Measurements from ENCODE around the gene COL6A5.

COL6A5 gene

GRCh38 chr3:130463221-130463620, 117.7 kb downstream of the COL6A5 start:
- H3K27me3 ChIP-seq (ENCODE audit: control insufficient read depth, insufficient read depth, low read length, poor library complexity, severe bottlenecking) = no peaks in the 10 kb centered on the region
- no peaks in the 10 kb centered on the region for H3K9me3 ChIP-seq (ENCODE audit: control insufficient read depth, low read length)
- H3K27ac ChIP-seq (ENCODE audit: insufficient read depth, low read depth, low read length, poor library complexity, severe bottlenecking) = no peak overlapping the region
- no peak overlapping the region for H3K4me3 ChIP-seq (ENCODE audit: insufficient read depth, low read depth, low read length)
- no peaks in the 10 kb centered on the region for H3K36me3 ChIP-seq (ENCODE audit: control insufficient read depth, insufficient read depth, low read length)
- WGBS, 2 experiments = 88 to 100% methylated on average over 1 of the region's 1 CpG
- no peaks in the 10 kb centered on the region for H3K4me1 ChIP-seq (ENCODE audit: control insufficient read depth, insufficient read depth, low read length)

GRCh38 chr3:130465521-130465920, 120.0 kb downstream of the COL6A5 start:
- Histone ChIP-seq H3K4me3 (ENCODE audit: insufficient read depth, low read depth, low read length) (no peak overlapping the region), H3K27ac (ENCODE audit: insufficient read depth, low read depth, low read length, poor library complexity, severe bottlenecking) (no peak overlapping the region), H3K4me1 (ENCODE audit: control insufficient read depth, insufficient read depth, low read length) (no peaks in the 10 kb centered on the region), H3K27me3 (ENCODE audit: control insufficient read depth, insufficient read depth, low read length, poor library complexity, severe bottlenecking) (no peaks in the 10 kb centered on the region), H3K9me3 (ENCODE audit: control insufficient read depth, low read length) (no peaks in the 10 kb centered on the region), H3K36me3 (ENCODE audit: control insufficient read depth, insufficient read depth, low read length) (no peaks in the 10 kb centered on the region)
- WGBS, 2 experiments = 97 to 100% methylated on average over 2 of the region's 2 CpGs

- no peak overlapping the region for H3K4me3 ChIP-seq (ENCODE audit: insufficient read depth, low read depth, low read length)
- no peaks in the 10 kb centered on the region for H3K4me1 ChIP-seq (ENCODE audit: control insufficient read depth, insufficient read depth, low read length)
- H3K9me3 ChIP-seq (ENCODE audit: control insufficient read depth, low read length) = no peaks in the 10 kb centered on the region
- H3K27me3 ChIP-seq (ENCODE audit: control insufficient read depth, insufficient read depth, low read length, poor library complexity, severe bottlenecking) = no peaks in the 10 kb centered on the region
- no peak overlapping the region for H3K27ac ChIP-seq (ENCODE audit: insufficient read depth, low read depth, low read length, poor library complexity, severe bottlenecking)
- H3K36me3 ChIP-seq (ENCODE audit: control insufficient read depth, insufficient read depth, low read length) = no peaks in the 10 kb centered on the region
- whole genome bisulfite sequencing, 2 experiments = 96% methylated on average over 1 of the region's 1 CpG
Measured at GRCh38 chr3:130468311-130468710, 122.8 kb downstream of the COL6A5 start.

- Histone ChIP-seq H3K9me3 (ENCODE audit: control insufficient read depth, low read length) (no peaks in the 10 kb centered on the region), H3K27ac (ENCODE audit: insufficient read depth, low read depth, low read length, poor library complexity, severe bottlenecking) (no peak overlapping the region), H3K4me1 (ENCODE audit: control insufficient read depth, insufficient read depth, low read length) (no peaks in the 10 kb centered on the region), H3K36me3 (ENCODE audit: control insufficient read depth, insufficient read depth, low read length) (no peaks in the 10 kb centered on the region), H3K27me3 (ENCODE audit: control insufficient read depth, insufficient read depth, low read length, poor library complexity, severe bottlenecking) (no peaks in the 10 kb centered on the region), H3K4me3 (ENCODE audit: insufficient read depth, low read depth, low read length) (no peak overlapping the region)
- WGBS, 2 experiments = 92 to 98% methylated on average over 2 to 3 of the region's 3 CpGs
Measured at GRCh38 chr3:130470126-130470525, 124.7 kb downstream of the COL6A5 start.

GRCh38 chr3:130473416-130473815, 127.9 kb downstream of the COL6A5 start:
- Histone ChIP-seq H3K27ac (ENCODE audit: insufficient read depth, low read depth, low read length, poor library complexity, severe bottlenecking) (no peak overlapping the region), H3K36me3 (ENCODE audit: control insufficient read depth, insufficient read depth, low read length) (no peaks in the 10 kb centered on the region)

GRCh38 chr3:130480736-130481135, 135.3 kb downstream of the COL6A5 start:
- Histone ChIP-seq H3K9me3 (ENCODE audit: control insufficient read depth, low read length) (no peaks in the 10 kb centered on the region), H3K4me3 (ENCODE audit: insufficient read depth, low read depth, low read length) (no peak overlapping the region), H3K27me3 (ENCODE audit: control insufficient read depth, insufficient read depth, low read length, poor library complexity, severe bottlenecking) (no peaks in the 10 kb centered on the region), H3K27ac (ENCODE audit: insufficient read depth, low read depth, low read length, poor library complexity, severe bottlenecking) (no peak overlapping the region), H3K36me3 (ENCODE audit: control insufficient read depth, insufficient read depth, low read length) (no peaks in the 10 kb centered on the region), H3K4me1 (ENCODE audit: control insufficient read depth, insufficient read depth, low read length) (no peaks in the 10 kb centered on the region)
- WGBS, 2 experiments = 48 to 55% methylated on average over 4 of the region's 4 CpGs

More at GRCh38 chr3:130473416-130473815, 127.9 kb downstream of the COL6A5 start:
- H3K4me3 ChIP-seq (ENCODE audit: insufficient read depth, low read depth, low read length) = no peak overlapping the region
- WGBS, 2 experiments = 48 to 50% methylated on average over 2 of the region's 2 CpGs
- H3K27me3 ChIP-seq (ENCODE audit: control insufficient read depth, insufficient read depth, low read length, poor library complexity, severe bottlenecking) = no peaks in the 10 kb centered on the region
- H3K4me1 ChIP-seq (ENCODE audit: control insufficient read depth, insufficient read depth, low read length) = no peaks in the 10 kb centered on the region
- H3K9me3 ChIP-seq (ENCODE audit: control insufficient read depth, low read length) = no peaks in the 10 kb centered on the region

GRCh38 chr3:130488288-130488687, 142.8 kb downstream of the COL6A5 start:
- Histone ChIP-seq H3K4me1 (ENCODE audit: control insufficient read depth, insufficient read depth, low read length) (no peaks in the 10 kb centered on the region), H3K27ac (ENCODE audit: insufficient read depth, low read depth, low read length, poor library complexity, severe bottlenecking) (no peak overlapping the region), H3K4me3 (ENCODE audit: insufficient read depth, low read depth, low read length) (no peak overlapping the region), H3K36me3 (ENCODE audit: control insufficient read depth, insufficient read depth, low read length) (no peaks in the 10 kb centered on the region), H3K9me3 (ENCODE audit: control insufficient read depth, low read length) (no peaks in the 10 kb centered on the region), H3K27me3 (ENCODE audit: control insufficient read depth, insufficient read depth, low read length, poor library complexity, severe bottlenecking) (no peaks in the 10 kb centered on the region)
- WGBS, 2 experiments = 95 to 97% methylated on average over 1 of the region's 1 CpG

- Histone ChIP-seq H3K27me3 (ENCODE audit: control insufficient read depth, insufficient read depth, low read length, poor library complexity, severe bottlenecking) (no peaks in the 10 kb centered on the region), H3K4me3 (ENCODE audit: insufficient read depth, low read depth, low read length) (no peak overlapping the region)
- WGBS, 2 experiments = 87% methylated on average over 2 of the region's 2 CpGs; no CpG with 5 or more reads in 1 of the 2 experiments
Measured at GRCh38 chr3:130488769-130489450, 143.4 kb downstream of the COL6A5 start.

GRCh38 chr3:130490241-130490640, 144.8 kb downstream of the COL6A5 start:
- no peak overlapping the region for H3K27ac ChIP-seq (ENCODE audit: insufficient read depth, low read depth, low read length, poor library complexity, severe bottlenecking)
- H3K4me1 ChIP-seq (ENCODE audit: control insufficient read depth, insufficient read depth, low read length) = no peaks in the 10 kb centered on the region
- H3K36me3 ChIP-seq (ENCODE audit: control insufficient read depth, insufficient read depth, low read length) = no peaks in the 10 kb centered on the region
- 89% methylated on average over 1 of the region's 1 CpG; no CpG with 5 or more reads in 1 of the 2 experiments for WGBS, 2 experiments
- no peaks in the 10 kb centered on the region for H3K27me3 ChIP-seq (ENCODE audit: control insufficient read depth, insufficient read depth, low read length, poor library complexity, severe bottlenecking)
- H3K4me3 ChIP-seq (ENCODE audit: insufficient read depth, low read depth, low read length) = no peak overlapping the region
- no peaks in the 10 kb centered on the region for H3K9me3 ChIP-seq (ENCODE audit: control insufficient read depth, low read length)

More at GRCh38 chr3:130488769-130489450, 143.4 kb downstream of the COL6A5 start:
- H3K4me1 ChIP-seq (ENCODE audit: control insufficient read depth, insufficient read depth, low read length) = no peaks in the 10 kb centered on the region
- H3K27ac ChIP-seq (ENCODE audit: insufficient read depth, low read depth, low read length, poor library complexity, severe bottlenecking) = no peak overlapping the region
- no peaks in the 10 kb centered on the region for H3K36me3 ChIP-seq (ENCODE audit: control insufficient read depth, insufficient read depth, low read length)
- H3K9me3 ChIP-seq (ENCODE audit: control insufficient read depth, low read length) = no peaks in the 10 kb centered on the region

GRCh38 chr3:130491431-130491830, 146.0 kb downstream of the COL6A5 start:
- H3K4me3 ChIP-seq (ENCODE audit: insufficient read depth, low read depth, low read length) = no peak overlapping the region
- no peaks in the 10 kb centered on the region for H3K36me3 ChIP-seq (ENCODE audit: control insufficient read depth, insufficient read depth, low read length)
- 93 to 94% methylated on average over 6 of the region's 6 CpGs for WGBS, 2 experiments
- no peaks in the 10 kb centered on the region for H3K9me3 ChIP-seq (ENCODE audit: control insufficient read depth, low read length)
- H3K27me3 ChIP-seq (ENCODE audit: control insufficient read depth, insufficient read depth, low read length, poor library complexity, severe bottlenecking) = no peaks in the 10 kb centered on the region
- no peaks in the 10 kb centered on the region for H3K4me1 ChIP-seq (ENCODE audit: control insufficient read depth, insufficient read depth, low read length)
- no peak overlapping the region for H3K27ac ChIP-seq (ENCODE audit: insufficient read depth, low read depth, low read length, poor library complexity, severe bottlenecking)

All from ectodermal cell (in vitro differentiated cells).